SW480 (cell line): ENCODE measurements around the gene GNG3.

Experiments
- DNase-seq: peaks from one replicate; pipeline ENCODE4 v3.0.0-alpha.2; 2016; ENCODE audit warnings: low spot score

The GNG3 gene

GRCh38 chr11:62757846-62758788 is 50.6 kb downstream of the GNG3 start:
- DNase-seq = no peak
